Ishikawa (cell line): Measurements from ENCODE around the gene HSPA5.

Experiments
- CEBPB ChIP-seq: IDR thresholded peaks from 2 replicates; pipeline ENCODE4 v1.6.1; 2012
- CREB1 ChIP-seq: IDR thresholded peaks from 2 replicates; pipeline ENCODE4 v1.6.1; 2012; ENCODE audit warnings: low read depth
- EP300 ChIP-seq: IDR thresholded peaks from 2 replicates; pipeline ENCODE4 v1.6.1; 2012; ENCODE audit warnings: borderline replicate concordance
- RAD21 ChIP-seq: IDR thresholded peaks from 2 replicates; pipeline ENCODE4 v1.6.1; 2012; ENCODE audit warnings: low read depth
- TAF1 ChIP-seq: IDR thresholded peaks from 2 replicates; pipeline ENCODE4 v1.6.1; 2012; ENCODE audit warnings: low read depth, mild to moderate bottlenecking
- YY1 ChIP-seq: IDR thresholded peaks from 2 replicates; pipeline ENCODE4 v1.6.1; 2012; ENCODE audit warnings: low read depth
- ZBTB7A ChIP-seq: IDR thresholded peaks from 2 replicates; pipeline ENCODE4 v1.6.1; 2012; ENCODE audit warnings: low read depth
- TF ChIP-seq, protein P1 (sequence below): IDR thresholded peaks from 2 replicates; pipeline ENCODE4 v1.6.1; 2012

DNA sequence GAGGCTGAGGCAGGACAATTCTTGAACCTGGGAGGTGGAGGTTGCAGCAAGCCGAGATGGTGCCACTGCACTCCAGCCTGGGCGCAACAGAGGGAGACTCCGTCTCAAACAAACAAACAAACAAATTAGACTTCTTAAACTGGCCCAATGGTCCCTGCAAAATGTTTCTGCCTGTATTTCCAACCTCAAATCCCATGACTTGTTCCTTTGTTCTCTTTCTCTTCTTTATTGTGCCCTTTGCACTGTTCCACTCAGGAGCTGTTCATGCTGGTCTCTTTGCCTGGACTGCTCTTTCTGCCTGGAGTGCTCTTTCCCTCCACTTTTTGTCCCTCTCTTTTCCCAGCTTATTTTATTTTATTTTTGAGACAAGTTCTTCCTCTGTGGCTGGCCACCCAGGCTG lies 36.7 kb downstream of the HSPA5 start:
- no peak for TF ChIP-seq CREB1
- no peak for TF ChIP-seq TAF1
- no peak for TF ChIP-seq RAD21
- TF ChIP-seq, protein P1, sequence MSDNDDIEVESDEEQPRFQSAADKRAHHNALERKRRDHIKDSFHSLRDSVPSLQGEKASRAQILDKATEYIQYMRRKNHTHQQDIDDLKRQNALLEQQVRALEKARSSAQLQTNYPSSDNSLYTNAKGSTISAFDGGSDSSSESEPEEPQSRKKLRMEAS = no peak
- no peak for TF ChIP-seq CEBPB
- no peak for TF ChIP-seq ZBTB7A
- TF ChIP-seq YY1 = no peak
- TF ChIP-seq EP300 = no peak
